K562 (cell line): ENCODE measurements around the gene TP63. TPM values are rescaled to one million over a fixed set of nuclear protein-coding genes. Genes with fewer than 3 reads are reported as not detected.

ENCODE experiments used
- ATAC-seq: fragments of 200-7000 bp; cut with Tn5 transposase; 3 replicates; pipeline ENCODE4 v1.9.1; 2020; ENCODE audit warnings: moderate library complexity
- BruUV-seq: library from RNA; stranded (reverse); fragments of 400-500 nt; replicated peaks from 2 replicates; lab custom pipeline; 2021; lab: Mats Ljungman, UMichigan
- CTCF ChIA-PET: fragments of 300-600 bp; formaldehyde crosslinking; extraction: SDS; loops from one replicate; lab custom pipeline; 2021; ENCODE audit warnings: low intra/inter-chr PET ratio; lab: Yijun Ruan, JAX
- POLR2A ChIA-PET: fragments of 300-600, 350-650 bp; sonication (Branson Sonifier 250); formaldehyde crosslinking; extraction: SDS; loops from one replicate; lab custom pipeline; 2021; ENCODE audit warnings: antibody characterized with exemption, inconsistent platforms; lab: Yijun Ruan, JAX
- DNase-seq, 4 experiments: peaks; one replicate each; pipeline versions ENCODE4 v3.0.0 to v3.0.0-alpha.2; 2011 to 2018; ENCODE audit warnings: low spot score in 3 of 4, mixed read lengths in 3 of 4; ENCODE audit errors: extremely low read depth in 1 of 4
- FAIRE-seq: peaks from 2 replicates; lab custom pipeline; 2011; peaks lifted over from hg19 to GRCh38; lab: Jason Lieb, UNC
- H2AFZ ChIP-seq: 2 replicates; pipeline ENCODE4 v1.6.0; 2011; ENCODE audit warnings: low read depth, low read length, control low read depth, inconsistent platforms
- H3K27ac ChIP-seq: fragments of 200-600 bp; 3 replicates; pipeline ENCODE4 v1.8.0; 2011; ENCODE audit warnings: low read depth, mild to moderate bottlenecking, control low read depth, inconsistent platforms, low read length, moderate library complexity, mixed read lengths; ENCODE audit errors: extremely low read depth
- H3K27me3 ChIP-seq, 2 experiments: fragments of 300-600 bp in 1 of 2; 2 replicates in 1 of 2; 3 replicates in 1 of 2; pipeline versions ENCODE4 v1.6.0 to v1.8.0; 2011; ENCODE audit warnings: inconsistent platforms in 2 of 2, low read length in 2 of 2, mild to moderate bottlenecking in 1 of 2, mixed read lengths in 1 of 2, moderate library complexity in 1 of 2; ENCODE audit not compliant: control insufficient read depth in 2 of 2, insufficient read depth in 2 of 2
- H3K36me3 ChIP-seq: fragments of 300-600 bp; 3 replicates; pipeline ENCODE4 v1.8.0; 2011; ENCODE audit warnings: mild to moderate bottlenecking, low read length, inconsistent platforms; ENCODE audit not compliant: control insufficient read depth, insufficient read depth
- H3K4me1 ChIP-seq, 2 experiments: fragments of 200-600 bp in 1 of 2; replicated peaks in 1 of 2; 2 replicates in 1 of 2; 3 replicates in 1 of 2; pipeline versions ENCODE4 v1.5.1 to v1.8.0; 2011; ENCODE audit warnings: inconsistent platforms in 2 of 2, low read length in 2 of 2, mild to moderate bottlenecking in 1 of 2, mixed read lengths in 1 of 2, moderate library complexity in 1 of 2; ENCODE audit not compliant: control insufficient read depth in 2 of 2, insufficient read depth in 2 of 2
- H3K4me2 ChIP-seq: 2 replicates; pipeline ENCODE4 v1.6.1; 2011; ENCODE audit warnings: low read length, control low read depth, inconsistent platforms, mixed read lengths; ENCODE audit not compliant: insufficient read depth
- H3K4me3 ChIP-seq: fragments of 200-600 bp; sonication (generic), shearing (Covaris generic); 2 replicates; pipeline ENCODE4 v1.5.1; 2016; ENCODE audit warnings: control low read depth, inconsistent platforms
- H3K79me2 ChIP-seq: fragments of 200-600 bp; 3 replicates; pipeline ENCODE4 v1.8.0; 2011; ENCODE audit warnings: low read length, inconsistent platforms; ENCODE audit not compliant: control insufficient read depth, insufficient read depth
- H3K9ac ChIP-seq, 2 experiments: 2 replicates each; pipeline versions ENCODE4 v1.6.0 to v1.6.1; 2011; ENCODE audit warnings: low read depth in 2 of 2, low read length in 2 of 2, control low read depth in 1 of 2, inconsistent platforms in 1 of 2, mild to moderate bottlenecking in 1 of 2, mixed read lengths in 1 of 2; ENCODE audit not compliant: insufficient read depth in 1 of 2
- H3K9me1 ChIP-seq: one replicate; pipeline ENCODE4 v1.6.0; 2011; ENCODE audit warnings: inconsistent platforms, mild to moderate bottlenecking, low read length, moderate library complexity; ENCODE audit not compliant: control insufficient read depth, insufficient read depth
- H3K9me3 ChIP-seq: replicated peaks from 2 replicates; pipeline ENCODE4 v1.5.1; 2011; ENCODE audit warnings: low read depth, low read length, inconsistent platforms; ENCODE audit not compliant: control insufficient read depth, insufficient read depth
- H4K20me1 ChIP-seq: replicated peaks from 2 replicates; pipeline ENCODE4 v1.6.1; 2011; ENCODE audit warnings: low read length, inconsistent platforms, mixed read lengths; ENCODE audit not compliant: control insufficient read depth, insufficient read depth
- ARID1B ChIP-seq: fragments of 450-650 bp; IDR thresholded peaks from 2 replicates; pipeline ENCODE4 v1.6.1; 2016; ENCODE audit warnings: antibody characterized with exemption, mild to moderate bottlenecking, inconsistent platforms
- CSDE1 ChIP-seq, 2 experiments: fragments of 450-650 bp; IDR thresholded peaks; 2 replicates each; pipeline ENCODE4 v1.6.1; 2016; ENCODE audit warnings: mild to moderate bottlenecking in 1 of 2
- ILF3 ChIP-seq: fragments of 450-650 bp; IDR thresholded peaks from 2 replicates; pipeline ENCODE4 v1.6.1; 2018; ENCODE audit warnings: antibody characterized with exemption, mild to moderate bottlenecking, moderate library complexity, borderline replicate concordance
- ILK ChIP-seq: fragments of 450-650 bp; IDR thresholded peaks from 2 replicates; pipeline ENCODE4 v1.6.1; 2016; ENCODE audit warnings: missing genetic modification characterization, low read depth, mild to moderate bottlenecking, missing compliant biosample characterization, moderate library complexity, borderline replicate concordance
- RB1 ChIP-seq: fragments of 450-650 bp; IDR thresholded peaks from 2 replicates; pipeline ENCODE4 v1.6.1; 2017; ENCODE audit warnings: low read depth, mild to moderate bottlenecking
- RBFOX2 ChIP-seq: fragments of 200-400 bp; formaldehyde crosslinking; IDR thresholded peaks from 2 replicates; pipeline ENCODE4 v1.6.1; 2017; ENCODE audit warnings: low read depth, mild to moderate bottlenecking, low read length, moderate library complexity
- ZBED1 ChIP-seq: IDR thresholded peaks from 2 replicates; pipeline ENCODE4 v1.6.1; 2014
- ZBTB1 ChIP-seq: sonication (generic); formaldehyde crosslinking; IDR thresholded peaks from 2 replicates; pipeline ENCODE4 v1.8.1; 2023; ENCODE audit warnings: missing genetic modification reagents, low read depth, mild to moderate bottlenecking, borderline replicate concordance
- ZEB2 ChIP-seq: fragments of 450-650 bp; IDR thresholded peaks from 2 replicates; pipeline ENCODE4 v1.6.1; 2016
- ZNF174 ChIP-seq: fragments of 250-450 bp; sonication (Bioruptor Pico); IDR thresholded peaks from 2 replicates; pipeline ENCODE4 v1.4.0; 2020; ENCODE audit warnings: mild to moderate bottlenecking
- ZNF707 ChIP-seq: fragments of 250-450 bp; sonication (Bioruptor Pico); conservative IDR thresholded peaks from 2 replicates; pipeline ENCODE4 v1.8.0; 2022; ENCODE audit warnings: inconsistent platforms, mild to moderate bottlenecking, moderate library complexity
- WGBS: fragments of 100-300 bp; shearing (Covaris generic); methylation state at CpG from one replicate; pipeline ENCODE4 v1.1.6; 2016; ENCODE audit warnings: low coverage, mixed read lengths; ENCODE audit not compliant: insufficient coverage; ENCODE audit errors: missing lambda C conversion rate; 5-methylcytosine and 5-hydroxymethylcytosine counted together
- in situ Hi-C: fragments of 300-500 bp; cut with MboI; formaldehyde crosslinking; loops from 4 replicates; pipeline ENCODE4 v1.15.0; 2018; ENCODE audit warnings: inconsistent platforms, mixed read lengths
- intact Hi-C: fragments of 100-400 bp; cut with micrococcal nuclease; formaldehyde crosslinking; loops from 2 replicates; pipeline ENCODE4 v1.14.2; 2022
- polyA plus RNA-seq, 8 experiments: library from polyadenylated mRNA; depleted of rRNA in 4 of 8; stranded (reverse) in 5 of 8; unstranded in 3 of 8; fragments of >200 nt; fragmentation: Nextera tagmentation in 2 of 8; fragmentation: Illumina TruSeq in 1 of 8; extraction: Ambion mirVana in 2 of 8; extraction: Trizol in 1 of 8; gene quantifications; 2 replicates each; pipeline versions ENCODE4 v1.2.1 to v1.2.3, GENCODE V29; 2011 to 2014; ENCODE audit warnings: inconsistent platforms in 1 of 8, missing spikeins in 1 of 8
- total RNA-seq, 7 experiments: library from RNA; depleted of rRNA in 6 of 7; stranded (reverse); fragments of >200 nt in 6 of 7; fragmentation: Illumina TruSeq in 2 of 7; extraction: Trizol in 2 of 7; gene quantifications; 2 replicates each; pipeline versions ENCODE4 v1.2.1 to v1.2.3, GENCODE V29; 2011 to 2021; ENCODE audit warnings: low replicate concordance in 1 of 7
- TF ChIP-seq, protein P1 (sequence below): sonication (generic); formaldehyde crosslinking; IDR thresholded peaks from 2 replicates; pipeline ENCODE4 v1.8.0; 2023; ENCODE audit warnings: mild to moderate bottlenecking, missing genetic modification reagents
- TF ChIP-seq, protein P2 (sequence below): fragments of 450-650 bp; IDR thresholded peaks from 2 replicates; pipeline ENCODE4 v1.7.0; 2016; ENCODE audit warnings: borderline replicate concordance
- TF ChIP-seq, protein P3 (sequence below): fragments of 250-450 bp; sonication (Bioruptor Pico); IDR thresholded peaks from 2 replicates; pipeline ENCODE4 v1.4.0; 2020

The TP63 gene
- total and polyA plus RNA-seq, 9 of the 15 experiments (the other 6 are each of a cell fraction or from before 2014, with no cell fraction given): 0.32 to 1.4 (median 0.50) TPM

DNA sequence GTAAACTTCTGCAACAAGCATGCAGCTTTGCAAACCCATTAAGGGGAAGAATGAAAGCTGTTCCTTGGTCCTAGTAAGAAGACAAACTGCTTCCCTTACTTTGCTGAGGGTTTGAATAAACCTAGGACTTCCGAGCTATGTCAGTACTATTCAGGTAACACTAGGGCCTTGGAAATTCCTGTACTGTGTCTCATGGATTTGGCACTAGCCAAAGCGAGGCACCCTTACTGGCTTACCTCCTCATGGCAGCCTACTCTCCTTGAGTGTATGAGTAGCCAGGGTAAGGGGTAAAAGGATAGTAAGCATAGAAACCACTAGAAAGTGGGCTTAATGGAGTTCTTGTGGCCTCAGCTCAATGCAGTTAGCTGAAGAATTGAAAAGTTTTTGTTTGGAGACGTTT, 265.3 kb downstream of the TP63 start:
- Histone ChIP-seq H3K36me3 (no peaks in the 10 kb centered on the region), H2AFZ (no peak overlapping the region), H3K4me2 (no peak overlapping the region), H3K27ac (no peak overlapping the region), H3K9me1 (no peaks in the 10 kb centered on the region), H3K9ac (no peak overlapping the region), H3K9me3 (no peaks in the 10 kb centered on the region), H3K4me3 (no peak overlapping the region), H3K79me2 (no peaks in the 10 kb centered on the region), H3K4me1 (no peaks in the 10 kb centered on the region), H3K27me3 (no peaks in the 10 kb centered on the region), H4K20me1 (no peaks in the 10 kb centered on the region)
- TF ChIP-seq ZBTB1 (CRISPR knock-in tag) (no peak), ILF3 (no peak), ZEB2 (no peak), ILK (no peak), ZNF174 (CRISPR knock-in tag) (no peak), ZNF707 (no peak), CSDE1 (IDR thresholded peaks at IDR 0.05) (no peak), ARID1B (no peak), ZBED1 (no peak), RBFOX2 (no peak), RB1 (no peak)
- TF ChIP-seq, protein P1, sequence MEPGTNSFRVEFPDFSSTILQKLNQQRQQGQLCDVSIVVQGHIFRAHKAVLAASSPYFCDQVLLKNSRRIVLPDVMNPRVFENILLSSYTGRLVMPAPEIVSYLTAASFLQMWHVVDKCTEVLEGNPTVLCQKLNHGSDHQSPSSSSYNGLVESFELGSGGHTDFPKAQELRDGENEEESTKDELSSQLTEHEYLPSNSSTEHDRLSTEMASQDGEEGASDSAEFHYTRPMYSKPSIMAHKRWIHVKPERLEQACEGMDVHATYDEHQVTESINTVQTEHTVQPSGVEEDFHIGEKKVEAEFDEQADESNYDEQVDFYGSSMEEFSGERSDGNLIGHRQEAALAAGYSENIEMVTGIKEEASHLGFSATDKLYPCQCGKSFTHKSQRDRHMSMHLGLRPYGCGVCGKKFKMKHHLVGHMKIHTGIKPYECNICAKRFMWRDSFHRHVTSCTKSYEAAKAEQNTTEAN: no peak
- TF ChIP-seq, protein P2, sequence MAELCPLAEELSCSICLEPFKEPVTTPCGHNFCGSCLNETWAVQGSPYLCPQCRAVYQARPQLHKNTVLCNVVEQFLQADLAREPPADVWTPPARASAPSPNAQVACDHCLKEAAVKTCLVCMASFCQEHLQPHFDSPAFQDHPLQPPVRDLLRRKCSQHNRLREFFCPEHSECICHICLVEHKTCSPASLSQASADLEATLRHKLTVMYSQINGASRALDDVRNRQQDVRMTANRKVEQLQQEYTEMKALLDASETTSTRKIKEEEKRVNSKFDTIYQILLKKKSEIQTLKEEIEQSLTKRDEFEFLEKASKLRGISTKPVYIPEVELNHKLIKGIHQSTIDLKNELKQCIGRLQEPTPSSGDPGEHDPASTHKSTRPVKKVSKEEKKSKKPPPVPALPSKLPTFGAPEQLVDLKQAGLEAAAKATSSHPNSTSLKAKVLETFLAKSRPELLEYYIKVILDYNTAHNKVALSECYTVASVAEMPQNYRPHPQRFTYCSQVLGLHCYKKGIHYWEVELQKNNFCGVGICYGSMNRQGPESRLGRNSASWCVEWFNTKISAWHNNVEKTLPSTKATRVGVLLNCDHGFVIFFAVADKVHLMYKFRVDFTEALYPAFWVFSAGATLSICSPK: no peak
- TF ChIP-seq, protein P3, sequence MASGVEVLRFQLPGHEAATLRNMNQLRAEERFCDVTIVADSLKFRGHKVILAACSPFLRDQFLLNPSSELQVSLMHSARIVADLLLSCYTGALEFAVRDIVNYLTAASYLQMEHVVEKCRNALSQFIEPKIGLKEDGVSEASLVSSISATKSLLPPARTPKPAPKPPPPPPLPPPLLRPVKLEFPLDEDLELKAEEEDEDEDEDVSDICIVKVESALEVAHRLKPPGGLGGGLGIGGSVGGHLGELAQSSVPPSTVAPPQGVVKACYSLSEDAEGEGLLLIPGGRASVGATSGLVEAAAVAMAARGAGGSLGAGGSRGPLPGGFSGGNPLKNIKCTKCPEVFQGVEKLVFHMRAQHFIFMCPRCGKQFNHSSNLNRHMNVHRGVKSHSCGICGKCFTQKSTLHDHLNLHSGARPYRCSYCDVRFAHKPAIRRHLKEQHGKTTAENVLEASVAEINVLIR (CRISPR knock-in tag): no peak
- BruUV-seq: no TSS peak
- in situ Hi-C loops (no loop called here), intact Hi-C loops (no loop called here)
- ATAC-seq: no peak
- no peak for FAIRE-seq
- ChIA-PET POLR2A (no interaction called here), CTCF (no interaction called here)
- no peak for DNase-seq
- WGBS: 0% methylated on average over 3 of the region's 3 CpGs
